GM21717 (cell line): ENCODE results near the gene CFP.

ENCODE experiments used
- ATAC-seq: cut with Tn5 transposase; IDR thresholded peaks from one replicate; pipeline ENCODE4 v1.9.1; 2021; ENCODE audit warnings: mild to moderate bottlenecking, moderate library complexity; ENCODE audit not compliant: unreplicated experiment

CFP gene

GRCh38 chrX:47576021-47576898, 53.5 kb downstream of the CFP start:
- ATAC-seq: no peak

GRCh38 chrX:47574547-47575301, 55.0 kb downstream of the CFP start:
- no peak for ATAC-seq

GRCh38 chrX:47574076-47574546, 55.6 kb downstream of the CFP start:
- ATAC-seq: no peak

GRCh38 chrX:47573341-47574075, 56.2 kb downstream of the CFP start:
- ATAC-seq: no peak
